ENCODE measurements around the gene ADAM12.
"Not testable (repeated sequence)": the region's sequence is repeated elsewhere in the genome, so short reads cannot be mapped to it uniquely, and the experiment has no call there.

The ADAM12 gene

DNA sequence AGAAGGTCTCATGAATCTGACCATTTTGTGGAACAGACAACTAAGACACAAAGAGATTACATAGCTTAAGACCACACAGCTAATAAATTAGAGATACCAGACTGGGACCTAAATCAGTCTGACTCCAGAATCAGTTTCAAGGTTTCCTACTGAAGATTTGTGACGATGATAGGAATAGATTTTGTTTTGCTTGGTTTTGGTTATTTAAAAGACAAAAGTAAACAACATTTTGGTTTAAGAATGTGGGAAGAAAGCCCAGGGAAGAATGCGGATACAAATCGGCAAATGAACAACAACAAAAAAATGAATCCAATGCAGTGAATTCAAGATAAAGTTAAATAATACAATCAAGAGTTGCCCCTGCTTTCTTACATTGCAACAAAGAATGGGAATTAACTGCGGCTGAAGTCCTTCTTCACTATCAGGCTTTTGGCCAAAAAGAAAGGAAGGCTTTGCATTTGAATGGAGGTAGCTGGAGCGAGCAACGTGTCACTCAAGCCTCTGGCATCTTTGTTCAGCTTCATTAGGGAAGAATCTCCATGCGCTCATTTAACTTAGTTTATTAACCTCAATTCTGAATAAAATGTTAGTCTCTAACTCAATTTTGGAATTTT is 210.8 kb downstream of the ADAM12 start:
- DNase-seq (ENCODE audit: low spot score), result no peak

- DNase-seq (ENCODE audit: low spot score), result no peak
These were observed 212.5 kb downstream of the ADAM12 start for GRCh38 chr10:126175641-126176262.

GRCh38 chr10:126172755-126173154 is 215.5 kb downstream of the ADAM12 start:
- not testable (repeated sequence) for DNase-seq (ENCODE audit: low spot score)

- DNase-seq (ENCODE audit: low spot score), result no peak
These were observed 216.7 kb downstream of the ADAM12 start for GRCh38 chr10:126171555-126171954.

GRCh38 chr10:126170776-126171175 is 217.5 kb downstream of the ADAM12 start:
- DNase-seq (ENCODE audit: low spot score), result no peak

- DNase-seq (ENCODE audit: low spot score), result no peak
These were observed 217.9 kb downstream of the ADAM12 start for GRCh38 chr10:126170371-126170770.

DNA sequence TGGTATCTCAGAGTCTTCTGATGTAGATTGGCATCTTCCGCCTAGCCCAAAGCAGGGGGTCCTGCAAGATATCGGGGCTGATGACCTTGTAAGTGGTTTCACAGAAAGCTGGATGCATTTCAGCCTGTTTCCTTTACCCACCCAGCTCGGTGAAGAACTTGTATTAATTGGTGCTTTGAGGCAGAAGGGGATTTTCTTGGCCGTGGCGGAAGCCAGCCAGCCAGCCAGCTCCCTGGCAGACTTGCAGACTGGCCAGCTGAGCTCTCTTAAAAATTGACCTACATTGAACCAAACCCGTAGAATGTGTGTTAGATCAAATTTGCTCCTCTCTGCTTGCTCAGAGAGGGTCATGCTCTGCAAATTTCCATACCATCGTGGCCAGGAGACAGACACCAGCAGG is 218.4 kb downstream of the ADAM12 start:
- no peak for DNase-seq (ENCODE audit: low spot score)

- DNase-seq (ENCODE audit: low spot score), result no peak
These were observed 221.5 kb downstream of the ADAM12 start for GRCh38 chr10:126166797-126167196.

GRCh38 chr10:126165874-126166273 is 222.4 kb downstream of the ADAM12 start:
- no peak for DNase-seq (ENCODE audit: low spot score)

GRCh38 chr10:126163506-126163905 is 224.8 kb downstream of the ADAM12 start:
- DNase-seq (ENCODE audit: low spot score), result no peak

DNA sequence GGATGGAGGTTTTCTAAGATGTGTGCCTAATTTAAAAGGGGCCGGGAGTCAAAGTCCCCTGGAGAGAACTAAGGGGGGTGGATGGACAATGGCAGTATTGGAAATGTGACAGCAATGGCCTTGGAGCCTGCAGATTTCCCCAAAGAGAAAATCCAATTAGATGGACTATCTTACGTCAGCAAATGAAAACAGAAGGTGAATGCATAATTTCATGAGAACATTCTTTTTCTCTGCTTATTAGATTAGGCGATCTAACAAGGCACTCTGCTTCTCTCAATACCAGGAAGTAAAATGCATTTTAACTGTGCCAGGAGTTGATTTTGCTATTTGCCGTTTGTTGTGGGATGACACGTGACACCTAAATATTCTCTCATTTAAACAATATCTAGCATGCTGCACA is 226.6 kb downstream of the ADAM12 start:
- no peak for DNase-seq (ENCODE audit: low spot score)

DNA sequence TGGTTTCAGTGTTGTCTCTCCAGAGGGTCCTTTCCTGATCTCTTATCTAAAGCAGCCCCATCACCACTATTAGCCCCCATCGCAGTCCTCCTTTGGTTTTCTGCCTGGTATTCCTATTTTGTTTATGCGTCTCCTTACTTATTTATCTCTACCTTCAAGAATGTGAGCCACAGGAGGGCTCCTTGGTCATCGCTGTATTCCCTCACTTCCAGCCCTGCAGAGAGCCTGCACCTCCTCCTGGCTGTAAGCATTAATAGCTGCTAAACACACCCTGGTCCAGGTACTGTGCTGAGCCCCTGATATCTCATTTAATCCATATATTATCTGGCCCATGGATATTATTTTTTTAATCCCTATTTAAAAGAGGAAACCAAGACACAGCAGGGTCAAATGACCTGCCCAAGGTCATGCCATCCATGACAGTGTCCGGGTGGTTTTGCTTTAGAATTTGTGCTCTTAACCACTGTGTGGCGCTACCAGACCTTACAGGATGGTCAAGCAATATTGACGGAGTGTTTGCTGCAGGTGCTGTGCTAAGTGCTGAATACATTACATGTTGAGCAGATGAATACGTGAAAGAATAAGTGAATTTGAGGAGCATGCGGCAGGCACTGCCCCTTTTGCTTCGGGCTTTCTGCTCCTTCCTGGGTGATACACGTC is 227.2 kb downstream of the ADAM12 start:
- DNase-seq (ENCODE audit: low spot score), result no peak

DNA sequence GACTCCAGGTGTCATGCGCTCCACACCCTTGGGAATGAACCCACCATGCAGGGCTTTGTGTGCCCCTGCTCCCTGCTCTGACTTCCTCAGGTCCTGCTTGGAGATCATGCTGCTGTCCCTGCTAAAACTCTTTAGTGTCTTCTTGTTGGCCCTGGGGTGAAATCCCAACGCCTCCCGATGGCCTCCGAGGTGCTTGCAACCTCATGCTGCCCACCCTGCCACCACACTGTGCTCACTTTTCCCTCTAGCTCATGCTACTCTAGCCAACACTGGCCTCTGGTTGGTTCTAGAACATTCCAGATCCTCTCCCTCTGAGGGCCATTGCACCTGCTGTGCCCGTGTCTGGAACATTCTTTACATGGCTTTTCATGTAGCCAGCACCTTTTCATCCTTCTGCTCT is 227.7 kb downstream of the ADAM12 start:
- no peak for DNase-seq (ENCODE audit: low spot score)

DNA sequence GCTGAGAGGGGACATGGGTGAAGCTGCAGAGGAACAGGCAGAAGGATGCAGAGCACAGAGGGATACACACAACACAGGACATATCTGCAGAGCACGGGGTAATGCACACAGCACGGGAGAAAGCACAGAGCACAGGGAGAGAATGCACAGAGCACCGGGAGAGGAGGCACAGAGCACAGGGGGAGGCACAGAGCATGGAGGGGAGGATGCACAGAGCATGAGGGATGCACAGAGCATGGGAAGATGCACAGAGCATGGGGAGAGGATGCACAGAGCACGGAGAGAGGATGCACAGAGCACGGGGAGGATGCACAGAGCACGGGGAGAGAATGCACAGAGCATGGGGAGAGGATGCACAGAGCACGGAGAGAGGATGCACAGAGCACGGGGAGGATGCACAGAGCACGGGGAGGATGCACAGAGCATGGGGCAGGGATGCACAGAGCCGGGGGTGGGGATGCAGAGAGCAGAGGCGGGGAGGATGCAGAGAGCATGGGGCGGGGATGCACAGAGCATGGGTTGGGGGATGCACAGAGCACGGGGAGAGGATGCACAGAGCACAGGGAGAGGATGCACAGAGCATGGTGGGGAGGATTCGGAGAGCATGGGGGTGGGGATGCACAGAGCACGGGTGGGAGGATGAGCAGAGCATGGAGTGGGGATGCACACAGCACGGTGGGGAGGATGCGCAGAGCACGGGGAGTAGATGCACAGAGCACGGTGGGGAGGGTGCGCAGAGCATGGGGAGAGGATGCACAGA is 230.0 kb downstream of the ADAM12 start:
- no peak for DNase-seq (ENCODE audit: low spot score)

- DNase-seq (ENCODE audit: low spot score), result no peak
These were observed 231.1 kb downstream of the ADAM12 start for GRCh38 chr10:126157189-126157588.

- no peak for DNase-seq (ENCODE audit: low spot score)
These were observed 231.8 kb downstream of the ADAM12 start for GRCh38 chr10:126156503-126156902.

- no peak for DNase-seq (ENCODE audit: low spot score)
These were observed 232.3 kb downstream of the ADAM12 start for GRCh38 chr10:126156012-126156411.

DNA sequence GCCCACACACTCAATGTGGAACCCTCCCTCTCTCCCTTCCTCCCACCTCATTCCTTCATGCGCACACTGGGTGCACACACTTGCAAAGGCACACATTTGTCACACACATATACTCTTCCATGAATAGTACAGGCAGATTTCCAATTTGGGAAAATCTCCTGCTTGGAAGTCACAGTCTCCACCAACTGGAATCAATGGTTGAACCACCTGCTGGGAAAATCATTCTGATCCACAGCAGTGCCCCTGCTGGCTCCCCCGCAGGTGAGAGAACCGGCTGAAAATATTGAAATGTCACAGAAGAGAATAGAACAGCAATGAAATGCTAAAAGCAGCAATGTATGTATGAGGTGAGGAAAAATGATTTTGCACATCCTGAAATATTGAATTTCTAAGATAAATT is 232.7 kb downstream of the ADAM12 start:
- no peak for DNase-seq (ENCODE audit: low spot score)

DNA sequence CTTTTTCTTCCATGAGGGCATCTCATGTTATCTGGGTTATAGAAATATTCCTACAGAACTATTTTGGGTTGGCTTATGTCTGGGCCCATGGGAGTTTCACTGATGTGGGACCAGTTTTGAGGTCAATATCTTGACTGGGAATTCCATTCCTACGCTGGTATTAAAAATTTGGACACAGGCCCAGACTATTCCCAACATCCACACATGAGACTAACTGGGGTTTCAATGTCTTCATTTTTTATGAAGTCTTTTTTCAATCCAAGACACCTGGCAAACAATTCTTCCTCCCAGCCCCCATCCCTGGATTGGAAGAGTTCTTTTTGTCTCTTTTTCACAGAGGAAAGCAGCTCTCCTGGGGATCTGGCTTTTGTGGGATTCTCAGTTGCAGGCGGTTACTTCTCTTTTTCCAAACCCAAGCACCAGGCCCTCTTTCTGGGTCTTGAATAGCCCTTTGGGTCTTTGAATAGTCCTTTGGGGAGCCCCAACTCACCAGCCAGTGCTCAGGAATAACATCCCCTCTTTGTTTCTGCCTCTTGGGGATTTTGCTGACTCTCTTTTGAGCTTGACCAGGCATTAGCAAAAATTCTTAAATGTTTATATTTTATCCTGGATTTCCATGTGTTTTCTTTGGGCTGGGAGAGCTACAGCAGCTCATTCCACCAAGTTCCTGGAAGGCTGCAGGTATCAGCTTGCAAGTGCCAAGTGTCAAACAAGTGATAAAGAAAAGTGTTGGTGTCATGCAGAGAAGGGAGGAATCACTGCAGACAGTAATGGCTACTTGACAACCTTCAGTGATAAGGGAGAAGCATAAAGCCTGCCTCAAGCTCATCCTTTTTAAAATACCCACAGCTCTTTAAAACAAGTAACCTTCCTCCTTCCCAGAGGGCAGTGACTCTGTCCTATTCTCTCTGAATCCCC is 234.3 kb downstream of the ADAM12 start:
- DNase-seq (ENCODE audit: low spot score), result no peak

DNA sequence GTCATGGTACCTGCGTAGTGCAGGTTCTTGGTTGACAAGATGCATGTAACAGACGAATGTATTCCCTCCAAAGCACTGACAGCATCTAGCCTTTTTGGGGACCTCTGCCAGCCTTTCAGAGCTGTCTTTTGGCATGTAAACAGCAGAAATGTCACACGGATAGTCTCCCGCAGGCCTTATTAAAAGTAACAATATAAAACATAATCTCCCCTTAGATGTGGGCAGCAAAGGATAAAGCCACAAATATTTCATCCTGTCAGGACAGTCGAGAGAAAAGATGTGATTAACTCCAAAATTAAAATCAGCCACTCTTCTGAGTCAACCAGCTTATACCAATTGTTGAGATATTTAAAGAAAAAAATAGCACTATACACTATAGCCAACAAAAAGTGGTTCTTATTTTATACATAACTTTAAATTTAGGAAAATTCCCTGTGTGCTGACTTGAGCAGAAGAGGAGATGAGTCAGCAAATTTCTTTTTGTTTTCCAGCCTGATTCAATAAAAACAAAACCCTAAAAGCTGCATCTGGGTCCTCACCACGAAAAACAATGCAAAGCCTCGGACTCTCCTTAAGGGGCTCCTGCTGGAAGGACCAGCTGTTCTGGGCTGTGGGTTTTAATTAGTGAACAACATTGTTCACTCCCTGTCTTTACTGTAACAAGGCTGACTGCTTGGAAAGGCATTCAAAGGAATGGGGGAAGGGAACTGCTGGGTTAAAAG is 240.2 kb downstream of the ADAM12 start:
- peak; percentile 22 for DNase-seq (ENCODE audit: low spot score)

- DNase-seq (ENCODE audit: low spot score), result no peak
These were observed 241.5 kb downstream of the ADAM12 start for GRCh38 chr10:126146771-126147170.
